CD4-positive, CD25-positive, alpha-beta regulatory T cell (primary cell): ENCODE data around the gene ROBO1. TPM values are rescaled to one million over a fixed set of nuclear protein-coding genes. Genes with fewer than 3 reads are reported as not detected.
A peak's percentile ranks its signal among the peaks of the same experiment; 100 is the strongest.
"Not testable (repeated sequence)": the region's sequence is repeated elsewhere in the genome, so short reads cannot be mapped to it uniquely, and the experiment has no call there.

ENCODE experiments used
- ATAC-seq, 2 donors: fragments of 150-1000 bp; cut with Tn5 transposase; one replicate each; pipeline ENCODE4 v1.10.0; 2021; ENCODE audit warnings: low read depth in 2 of 2, moderate number of reproducible peaks in 2 of 2, moderate library complexity in 1 of 2
- DNase-seq, 3 donors: peaks; one replicate each; pipeline versions ENCODE4 v3.0.0 to v3.0.0-alpha.2; 2012 to 2022; ENCODE audit warnings: mixed read lengths in 1 of 3
- H3K27ac ChIP-seq: one replicate; pipeline ENCODE4 v1.7.0; 2013; ENCODE audit warnings: mild to moderate bottlenecking, low read length; ENCODE audit not compliant: insufficient read depth, poor library complexity, severe bottlenecking
- H3K27me3 ChIP-seq: one replicate; pipeline ENCODE4 v1.7.0; 2013; ENCODE audit warnings: low read length; ENCODE audit not compliant: control insufficient read depth, insufficient read depth
- H3K36me3 ChIP-seq: one replicate; pipeline ENCODE4 v1.7.0; 2013; ENCODE audit warnings: mild to moderate bottlenecking, low read length, moderate library complexity; ENCODE audit not compliant: control insufficient read depth, insufficient read depth
- H3K4me1 ChIP-seq: 2 replicates; pipeline ENCODE4 v1.7.0; 2013; ENCODE audit warnings: mild to moderate bottlenecking, low read length; ENCODE audit not compliant: insufficient read depth, control insufficient read depth, poor library complexity, severe bottlenecking
- H3K4me3 ChIP-seq: one replicate; pipeline ENCODE4 v1.7.0; 2013; ENCODE audit warnings: low read depth, mild to moderate bottlenecking, low read length, moderate library complexity
- H3K9me3 ChIP-seq, 2 experiments: 1 replicate in 1 of 2; 2 replicates in 1 of 2; pipeline ENCODE4 v1.7.0; 2013; ENCODE audit warnings: low read length in 2 of 2, mild to moderate bottlenecking in 1 of 2, moderate library complexity in 1 of 2; ENCODE audit not compliant: control insufficient read depth in 2 of 2
- H3K27ac Mint-ChIP-seq, 3 donors: one replicate each; pipeline ENCODE4 v1.8.0; 2020 to 2022; ENCODE audit warnings: mild to moderate bottlenecking in 3 of 3, mixed read lengths in 3 of 3, moderate library complexity in 2 of 3
- H3K27me3 Mint-ChIP-seq: one replicate; pipeline ENCODE4 v1.8.0; 2022; ENCODE audit warnings: mild to moderate bottlenecking, mixed read lengths
- H3K36me3 Mint-ChIP-seq: one replicate; pipeline ENCODE4 v1.8.0; 2020; ENCODE audit warnings: mixed read lengths
- H3K4me1 Mint-ChIP-seq, 4 donors: one replicate each; pipeline ENCODE4 v1.8.0; 2020 to 2022; ENCODE audit warnings: mixed read lengths in 4 of 4, mild to moderate bottlenecking in 1 of 4
- H3K4me3 Mint-ChIP-seq, 4 donors: one replicate each; pipeline ENCODE4 v1.8.0; 2020 to 2022; ENCODE audit warnings: mild to moderate bottlenecking in 4 of 4, mixed read lengths in 4 of 4, moderate library complexity in 3 of 4
- H3K9me3 Mint-ChIP-seq, 7 donors: one replicate each; pipeline ENCODE4 v1.8.0; 2020 to 2022; ENCODE audit warnings: mixed read lengths in 7 of 7, mild to moderate bottlenecking in 3 of 7, moderate library complexity in 2 of 7
- polyA plus RNA-seq, 4 donors: library from polyadenylated mRNA; unstranded; fragments of 300-500 nt; fragmentation: Illumina TruSeq; gene quantifications; one replicate each; pipeline ENCODE4 v1.2.3, GENCODE V29; 2021
- total RNA-seq: library from RNA; stranded (reverse); gene quantifications from one replicate; pipeline ENCODE4 v1.2.3, GENCODE V29; 2022

ROBO1 gene
- total and polyA plus RNA-seq, 5 donors from 2014 or later, result not detected

GRCh38 chr3:78893161-78893560, 874.6 kb downstream of the ROBO1 start:
- no peak for ATAC-seq
- H3K27ac ChIP-seq, result no peak overlapping the region
- Mint-ChIP-seq H3K9me3 (peaks cover 2 to 45% (median 10%) of the 10 kb centered on the region in 7 donors), H3K4me3 (no peak overlapping the region), H3K27ac (no peak overlapping the region), H3K27me3 (no peaks in the 10 kb centered on the region), H3K4me1 (no peaks in the 10 kb centered on the region), H3K36me3 (no peaks in the 10 kb centered on the region)
- no peaks in the 10 kb centered on the region for H3K27me3 ChIP-seq
- peaks cover 0 to 4% of the 10 kb centered on the region in 2 experiments for H3K9me3 ChIP-seq
- no peaks in the 10 kb centered on the region for H3K36me3 ChIP-seq
- no peak for DNase-seq
- H3K4me3 ChIP-seq, result no peak overlapping the region
- H3K4me1 ChIP-seq, result no peaks in the 10 kb centered on the region

GRCh38 chr3:78889348-78889747, 878.5 kb downstream of the ROBO1 start:
- Mint-ChIP-seq H3K36me3 (no peaks in the 10 kb centered on the region), H3K27ac (no peak overlapping the region), H3K4me3 (no peak overlapping the region), H3K9me3 (peaks cover 2 to 37% (median 6%) of the 10 kb centered on the region in 7 donors), H3K27me3 (no peaks in the 10 kb centered on the region), H3K4me1 (no peaks in the 10 kb centered on the region)
- Histone ChIP-seq H3K27ac (no peak overlapping the region), H3K4me1 (no peaks in the 10 kb centered on the region), H3K27me3 (no peaks in the 10 kb centered on the region), H3K36me3 (no peaks in the 10 kb centered on the region), H3K9me3 (peaks cover 0 to 4% of the 10 kb centered on the region in 2 experiments), H3K4me3 (no peak overlapping the region)
- ATAC-seq, result no peak
- no peak for DNase-seq

GRCh38 chr3:78888635-78889034, 879.2 kb downstream of the ROBO1 start:
- H3K27me3 Mint-ChIP-seq, result no peaks in the 10 kb centered on the region
- no peaks in the 10 kb centered on the region for H3K4me1 Mint-ChIP-seq
- H3K36me3 Mint-ChIP-seq, result no peaks in the 10 kb centered on the region
- Histone ChIP-seq H3K9me3 (peaks cover 0 to 4% of the 10 kb centered on the region in 2 experiments), H3K27ac (no peak overlapping the region), H3K36me3 (no peaks in the 10 kb centered on the region), H3K4me3 (no peak overlapping the region), H3K4me1 (no peaks in the 10 kb centered on the region), H3K27me3 (no peaks in the 10 kb centered on the region)
- peaks cover 4 to 40% (median 7%) of the 10 kb centered on the region in 7 donors for H3K9me3 Mint-ChIP-seq
- DNase-seq, result no peak
- H3K27ac Mint-ChIP-seq, result no peak overlapping the region
- H3K4me3 Mint-ChIP-seq, result no peak overlapping the region
- ATAC-seq, result no peak

- ATAC-seq (no peak), DNase-seq (no peak)
- H3K4me3 ChIP-seq, result no peak overlapping the region
- Mint-ChIP-seq H3K27me3 (no peaks in the 10 kb centered on the region), H3K4me3 (no peak overlapping the region), H3K27ac (no peak overlapping the region), H3K9me3 (peaks cover 4 to 32% (median 6%) of the 10 kb centered on the region in 7 donors), H3K4me1 (no peaks in the 10 kb centered on the region), H3K36me3 (no peaks in the 10 kb centered on the region)
- H3K27me3 ChIP-seq, result no peaks in the 10 kb centered on the region
- H3K4me1 ChIP-seq, result no peaks in the 10 kb centered on the region
- H3K36me3 ChIP-seq, result no peaks in the 10 kb centered on the region
- H3K9me3 ChIP-seq, result peaks cover 2 to 4% of the 10 kb centered on the region in 2 experiments
- no peak overlapping the region for H3K27ac ChIP-seq
Measured at GRCh38 chr3:78887547-78888011, 880.2 kb downstream of the ROBO1 start.

- DNase-seq (no peak), ATAC-seq (no peak)
- H3K27ac ChIP-seq, result no peak overlapping the region
- Mint-ChIP-seq H3K36me3 (no peaks in the 10 kb centered on the region), H3K4me3 (no peak overlapping the region), H3K9me3 (peaks cover 4 to 28% (median 8%) of the 10 kb centered on the region in 7 donors), H3K4me1 (no peaks in the 10 kb centered on the region), H3K27me3 (no peaks in the 10 kb centered on the region), H3K27ac (no peak overlapping the region)
- no peak overlapping the region for H3K4me3 ChIP-seq
- H3K27me3 ChIP-seq, result no peaks in the 10 kb centered on the region
- no peaks in the 10 kb centered on the region for H3K36me3 ChIP-seq
- no peaks in the 10 kb centered on the region for H3K4me1 ChIP-seq
- peaks cover 2 to 4% of the 10 kb centered on the region in 2 experiments for H3K9me3 ChIP-seq
Measured at GRCh38 chr3:78887029-78887428, 880.8 kb downstream of the ROBO1 start.

GRCh38 chr3:78884567-78884966, 883.2 kb downstream of the ROBO1 start:
- peak overlapping the region in 1 of 3 donors; percentile 71 for H3K27ac Mint-ChIP-seq
- not testable (repeated sequence) for ATAC-seq, H3K4me1 Mint-ChIP-seq, DNase-seq, H3K4me3 Mint-ChIP-seq, H3K4me1 ChIP-seq, H3K27me3 Mint-ChIP-seq, H3K4me3 ChIP-seq, H3K27ac ChIP-seq, H3K27me3 ChIP-seq, H3K36me3 ChIP-seq, H3K36me3 Mint-ChIP-seq, H3K9me3 ChIP-seq
- H3K9me3 Mint-ChIP-seq, result peaks cover 0 to 15% (median 6%) of the 10 kb centered on the region in 7 donors

GRCh38 chr3:78882251-78882650, 885.5 kb downstream of the ROBO1 start:
- Histone ChIP-seq H3K27ac (no peak overlapping the region), H3K36me3 (no peaks in the 10 kb centered on the region), H3K4me1 (no peaks in the 10 kb centered on the region), H3K9me3 (peaks cover 0 to 2% of the 10 kb centered on the region in 2 experiments), H3K4me3 (no peak overlapping the region), H3K27me3 (no peaks in the 10 kb centered on the region)
- ATAC-seq, result no peak
- Mint-ChIP-seq H3K27me3 (no peaks in the 10 kb centered on the region), H3K4me1 (no peaks in the 10 kb centered on the region), H3K27ac (no peak overlapping the region), H3K9me3 (peaks cover 0 to 7% (median 4%) of the 10 kb centered on the region in 7 donors), H3K4me3 (peak overlapping the region in 1 of 4 donors; percentile 35), H3K36me3 (no peaks in the 10 kb centered on the region)
- no peak for DNase-seq

GRCh38 chr3:78881501-78881900, 886.3 kb downstream of the ROBO1 start:
- Mint-ChIP-seq H3K36me3 (no peaks in the 10 kb centered on the region), H3K9me3 (peaks cover 0 to 7% (median 4%) of the 10 kb centered on the region in 7 donors), H3K4me3 (no peak overlapping the region), H3K27ac (no peak overlapping the region), H3K4me1 (no peaks in the 10 kb centered on the region), H3K27me3 (no peaks in the 10 kb centered on the region)
- Histone ChIP-seq H3K9me3 (peaks cover 0 to 2% of the 10 kb centered on the region in 2 experiments), H3K27ac (no peak overlapping the region), H3K4me3 (no peak overlapping the region), H3K36me3 (no peaks in the 10 kb centered on the region), H3K4me1 (no peaks in the 10 kb centered on the region), H3K27me3 (no peaks in the 10 kb centered on the region)
- ATAC-seq (no peak), DNase-seq (no peak)
